Germinal center (tissue), 1 donor: ENCODE measurements around the gene FLACC1.
"Not testable (repeated sequence)": the region's sequence is repeated elsewhere in the genome, so short reads cannot be mapped to it uniquely, and the experiment has no call there.

Experiments
- DNase-seq: peaks from one replicate; pipeline ENCODE4 v3.0.0; 2012; ENCODE audit warnings: mixed read lengths, low spot score

FLACC1 gene

DNA sequence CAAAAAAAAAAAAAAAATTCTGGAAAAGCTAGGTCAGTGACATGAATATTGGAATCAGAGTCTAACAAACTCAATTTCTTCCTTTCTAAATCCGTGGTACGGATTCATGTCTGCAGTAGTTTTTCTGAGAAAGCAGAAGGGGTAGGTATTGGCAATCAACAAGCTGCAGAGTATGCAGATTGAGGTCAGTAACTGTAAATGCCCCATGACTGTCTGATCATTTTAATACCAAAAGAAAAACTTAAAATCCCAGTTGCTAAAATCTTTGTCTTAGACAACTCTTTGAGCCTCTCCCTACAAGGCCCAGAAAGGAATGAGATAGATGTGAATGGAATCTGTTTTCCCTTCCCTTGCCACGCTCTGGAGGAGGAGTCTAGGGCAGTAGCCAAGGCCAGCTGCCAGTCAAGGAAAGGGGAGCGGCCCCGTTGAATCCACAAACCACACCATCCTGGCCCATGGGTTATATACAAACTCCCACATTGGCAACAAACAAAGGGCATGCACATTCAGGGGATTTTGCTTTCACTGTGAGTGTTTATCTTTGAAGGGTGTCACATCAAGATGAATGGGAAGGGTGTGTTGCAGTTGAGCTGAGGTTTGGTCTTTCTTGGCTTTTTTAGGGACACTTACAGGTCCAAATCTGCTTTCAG is 102.9 kb downstream of the FLACC1 start:
- no peak for DNase-seq

DNA sequence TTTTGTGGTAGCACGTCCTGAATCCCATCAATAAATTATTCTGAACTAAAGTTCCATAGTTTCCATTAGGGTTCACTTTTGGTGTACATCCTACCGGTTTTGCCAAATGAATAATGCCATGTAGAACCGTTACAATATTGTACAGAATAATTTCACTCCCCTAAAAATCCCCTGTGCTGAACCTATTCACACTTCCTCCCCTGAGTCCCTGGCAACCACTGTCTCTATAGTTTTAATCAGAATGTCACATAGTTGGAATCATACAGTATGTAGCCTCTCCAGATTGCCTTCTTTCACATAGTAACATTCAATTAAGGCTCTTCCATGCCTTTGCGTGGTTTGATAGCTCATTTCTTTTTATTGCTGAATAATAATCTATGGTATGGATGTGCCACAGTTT is 106.4 kb downstream of the FLACC1 start:
- no peak for DNase-seq

- no peak for DNase-seq
Observed at GRCh38 chr2:201249889-201250288, 107.3 kb downstream of the FLACC1 start.

GRCh38 chr2:201248288-201248844 is 108.8 kb downstream of the FLACC1 start:
- DNase-seq = no peak

GRCh38 chr2:201246280-201246679 is 110.9 kb downstream of the FLACC1 start:
- DNase-seq = no peak

GRCh38 chr2:201244829-201245228 is 112.3 kb downstream of the FLACC1 start:
- no peak for DNase-seq

- DNase-seq = no peak
Observed at GRCh38 chr2:201242571-201243277, 114.4 kb downstream of the FLACC1 start.

GRCh38 chr2:201239167-201239935 is 117.8 kb downstream of the FLACC1 start:
- DNase-seq = not testable (repeated sequence)
